Colonic mucosa (tissue), 4 donors: Measurements from ENCODE around the gene ARHGAP25. TPM values are rescaled to one million over a fixed set of nuclear protein-coding genes. Genes with fewer than 3 reads are reported as not detected.

Experiments
- DNase-seq: peaks from one replicate; pipeline ENCODE4 v3.0.0-alpha.2; 2020
- H3K27ac ChIP-seq: fragments of 200-600 bp; one replicate; pipeline ENCODE4 v1.8.0; 2021
- H3K27me3 ChIP-seq: fragments of 200-600 bp; one replicate; pipeline ENCODE4 v1.8.0; 2021
- H3K36me3 ChIP-seq: fragments of 200-600 bp; one replicate; pipeline ENCODE4 v1.8.0; 2021
- H3K4me1 ChIP-seq: fragments of 200-600 bp; one replicate; pipeline ENCODE4 v1.8.0; 2021; ENCODE audit warnings: mild to moderate bottlenecking
- H3K4me3 ChIP-seq: fragments of 200-600 bp; one replicate; pipeline ENCODE4 v1.8.0; 2021
- H3K9ac ChIP-seq, 2 donors: one replicate each; pipeline ENCODE4 v1.7.0; 2013; ENCODE audit warnings: control low read depth in 2 of 2, low read depth in 2 of 2, low read length in 2 of 2
- H3K9me3 ChIP-seq: fragments of 200-600 bp; one replicate; pipeline ENCODE4 v1.8.0; 2021
- intact Hi-C: fragments of 100-400 bp; cut with DNase I; formaldehyde crosslinking; loops from one replicate; pipeline ENCODE4 v1.14.1; 2022
- total RNA-seq, 2 donors: library from RNA; stranded (reverse); fragmentation: NEBNext Ultra II Directional in 1 of 2; extraction: Animal tissue kit (Norgen Biotek cat#: 25700) in 1 of 2; gene quantifications; one replicate each; pipeline ENCODE4 v1.2.1, GENCODE V29; 2021
- TF ChIP-seq, protein P1 (sequence below): fragments of 200-600 bp; IDR thresholded peaks from one replicate; pipeline ENCODE4 v1.8.0; 2022; ENCODE audit warnings: antibody characterized with exemption, mild to moderate bottlenecking
- donor health status: healthy.
- donor health status: DM: no; HTN: no; CAD: no.
- donor health status: DM: no; HTN: no; CAD: no.

The ARHGAP25 gene
- total RNA-seq, 2 donors from 2014 or later, result 3.6 to 3.7 TPM

GRCh38 chr2:68753318-68753717 lies 18.7 kb downstream of the ARHGAP25 start:
- H3K36me3 ChIP-seq, result no peaks in the 10 kb centered on the region
- H3K4me3 ChIP-seq, result no peak overlapping the region
- TF ChIP-seq, protein P1, sequence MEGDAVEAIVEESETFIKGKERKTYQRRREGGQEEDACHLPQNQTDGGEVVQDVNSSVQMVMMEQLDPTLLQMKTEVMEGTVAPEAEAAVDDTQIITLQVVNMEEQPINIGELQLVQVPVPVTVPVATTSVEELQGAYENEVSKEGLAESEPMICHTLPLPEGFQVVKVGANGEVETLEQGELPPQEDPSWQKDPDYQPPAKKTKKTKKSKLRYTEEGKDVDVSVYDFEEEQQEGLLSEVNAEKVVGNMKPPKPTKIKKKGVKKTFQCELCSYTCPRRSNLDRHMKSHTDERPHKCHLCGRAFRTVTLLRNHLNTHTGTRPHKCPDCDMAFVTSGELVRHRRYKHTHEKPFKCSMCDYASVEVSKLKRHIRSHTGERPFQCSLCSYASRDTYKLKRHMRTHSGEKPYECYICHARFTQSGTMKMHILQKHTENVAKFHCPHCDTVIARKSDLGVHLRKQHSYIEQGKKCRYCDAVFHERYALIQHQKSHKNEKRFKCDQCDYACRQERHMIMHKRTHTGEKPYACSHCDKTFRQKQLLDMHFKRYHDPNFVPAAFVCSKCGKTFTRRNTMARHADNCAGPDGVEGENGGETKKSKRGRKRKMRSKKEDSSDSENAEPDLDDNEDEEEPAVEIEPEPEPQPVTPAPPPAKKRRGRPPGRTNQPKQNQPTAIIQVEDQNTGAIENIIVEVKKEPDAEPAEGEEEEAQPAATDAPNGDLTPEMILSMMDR, result no peak
- no peaks in the 10 kb centered on the region for H3K4me1 ChIP-seq
- intact Hi-C loops, result loop anchor here (2.0 kb wide), 1 partner anchor 155 kb away; no protein-coding TSS in a partner anchor
- no peak overlapping the region for H3K9ac ChIP-seq
- H3K9me3 ChIP-seq, result no peaks in the 10 kb centered on the region
- no peak overlapping the region for H3K27ac ChIP-seq
- H3K27me3 ChIP-seq, result no peaks in the 10 kb centered on the region
- peak; percentile 16 for DNase-seq

GRCh38 chr2:68755071-68755470 lies 20.5 kb downstream of the ARHGAP25 start:
- intact Hi-C loops, result no loop called here
- Histone ChIP-seq H3K36me3 (no peaks in the 10 kb centered on the region), H3K27ac (no peak overlapping the region), H3K4me1 (no peaks in the 10 kb centered on the region), H3K27me3 (no peaks in the 10 kb centered on the region), H3K4me3 (no peak overlapping the region), H3K9me3 (no peaks in the 10 kb centered on the region), H3K9ac (no peak overlapping the region)
- peak; percentile 14 for DNase-seq
- TF ChIP-seq, protein P1, result no peak

- Histone ChIP-seq H3K4me3 (no peak overlapping the region), H3K9me3 (no peaks in the 10 kb centered on the region), H3K9ac (no peak overlapping the region), H3K27me3 (no peaks in the 10 kb centered on the region), H3K36me3 (no peaks in the 10 kb centered on the region), H3K27ac (no peak overlapping the region), H3K4me1 (no peaks in the 10 kb centered on the region)
- TF ChIP-seq, protein P1, result no peak
- intact Hi-C loops, result no loop called here
- peak; percentile 13 for DNase-seq
Measured at GRCh38 chr2:68756178-68756577, 21.6 kb downstream of the ARHGAP25 start.

DNA sequence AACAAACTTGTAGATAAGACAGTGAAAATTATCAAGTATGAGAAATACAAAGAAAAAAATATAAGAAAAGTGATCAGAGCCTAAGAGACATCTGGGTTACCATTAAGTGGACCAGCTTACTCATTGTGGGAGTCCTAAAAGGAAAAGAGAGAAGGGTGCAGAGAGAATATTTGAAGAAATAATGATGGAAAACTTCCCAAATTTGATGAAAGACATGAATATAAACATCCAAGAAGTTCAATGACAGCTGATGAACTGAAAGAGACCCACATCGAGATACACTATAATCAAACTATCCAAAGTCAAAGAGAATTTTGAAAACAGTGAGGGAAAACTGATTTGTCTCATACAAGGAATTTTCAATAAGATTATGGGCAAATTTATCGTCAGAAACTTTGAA lies 22.5 kb downstream of the ARHGAP25 start:
- Histone ChIP-seq H3K4me1 (no peaks in the 10 kb centered on the region), H3K27ac (no peak overlapping the region), H3K9ac (no peak overlapping the region), H3K4me3 (no peak overlapping the region), H3K9me3 (no peaks in the 10 kb centered on the region), H3K27me3 (no peaks in the 10 kb centered on the region), H3K36me3 (no peaks in the 10 kb centered on the region)
- DNase-seq, result no peak
- intact Hi-C loops, result no loop called here
- TF ChIP-seq, protein P1, result no peak

GRCh38 chr2:68762100-68762499 lies 27.5 kb downstream of the ARHGAP25 start:
- Histone ChIP-seq H3K9me3 (no peaks in the 10 kb centered on the region), H3K9ac (no peak overlapping the region), H3K4me3 (no peak overlapping the region), H3K27ac (peak overlapping the region; percentile 2), H3K27me3 (no peaks in the 10 kb centered on the region), H3K36me3 (no peaks in the 10 kb centered on the region), H3K4me1 (no peaks in the 10 kb centered on the region)
- intact Hi-C loops, result no loop called here
- TF ChIP-seq, protein P1, result no peak
- DNase-seq, result no peak
